Thyroid gland (tissue), 4 donors: ENCODE results near the gene ARL9.

Source experiments
- CTCF ChIP-seq, 6 experiments: fragments of 200-600 bp in 3 of 6; fragments of 450-650 bp in 3 of 6; sonication (generic) in 3 of 6; IDR thresholded peaks; one replicate each; pipeline ENCODE4 v1.5.1; 2016 to 2019; ENCODE audit warnings: antibody characterized with exemption in 6 of 6, mild to moderate bottlenecking in 2 of 6, inconsistent platforms in 1 of 6, moderate library complexity in 1 of 6
- POLR2A ChIP-seq, 2 donors: fragments of 450-650 bp; IDR thresholded peaks; one replicate each; pipeline ENCODE4 v1.6.1; 2017; ENCODE audit warnings: antibody characterized with exemption in 2 of 2, mild to moderate bottlenecking in 2 of 2, moderate library complexity in 1 of 2

GRCh38 chr4:56530269-56531148 lies 24.9 kb downstream of the ARL9 start:
- TF ChIP-seq CTCF (IDR thresholded peaks at IDR 0.05) (no peak), POLR2A (IDR thresholded peaks at IDR 0.05) (peak in 1 of 2 donors; percentile 18)
